Measurements from ENCODE around the gene SEMA5B. TPM values are rescaled to one million over a fixed set of nuclear protein-coding genes. Genes with fewer than 3 reads are reported as not detected.

SEMA5B gene
- total RNA-seq, 2 donors from 2014 or later = 0.14 to 3.2 TPM

GRCh38 chr3:123058505-123058904 is 30.9 kb upstream of the SEMA5B start:
- no peak for ATAC-seq (ENCODE audit: insufficient number of reproducible peaks, low FRiP score, low read depth)
- H3K36me3 ChIP-seq = no peaks in the 10 kb centered on the region
- no peaks in the 10 kb centered on the region for H3K27me3 ChIP-seq (replicated peaks; ENCODE audit: insufficient read depth)
- no peak overlapping the region for H3K4me3 ChIP-seq
- DNase-seq (ENCODE audit: low spot score) = no peak
- no peak for TF ChIP-seq CTCF (IDR thresholded peaks at IDR 0.05)
- H3K27ac ChIP-seq = no peak overlapping the region
- peaks cover 8 to 19% of the 10 kb centered on the region in 2 donors for H3K4me1 ChIP-seq (ENCODE audit: control insufficient read depth in 1 of 2, low read depth in 2 of 2)
- H3K9me3 ChIP-seq = no peaks in the 10 kb centered on the region

- Histone ChIP-seq H3K27ac (no peak overlapping the region), H3K4me1 (ENCODE audit: control insufficient read depth in 1 of 2, low read depth in 2 of 2) (peaks cover 8 to 43% of the 10 kb centered on the region in 2 donors), H3K4me3 (no peak overlapping the region), H3K9me3 (no peaks in the 10 kb centered on the region), H3K36me3 (no peaks in the 10 kb centered on the region), H3K27me3 (replicated peaks; ENCODE audit: insufficient read depth) (no peaks in the 10 kb centered on the region)
- ATAC-seq (ENCODE audit: insufficient number of reproducible peaks, low FRiP score, low read depth) (no peak), DNase-seq (ENCODE audit: low spot score) (no peak)
- no peak for TF ChIP-seq CTCF (IDR thresholded peaks at IDR 0.05)
Observed at GRCh38 chr3:123055352-123055751, 27.8 kb upstream of the SEMA5B start.

- Histone ChIP-seq H3K27ac (peak overlapping the region in 1 of 2 donors; percentile 71), H3K36me3 (no peaks in the 10 kb centered on the region), H3K4me3 (no peak overlapping the region), H3K9me3 (no peaks in the 10 kb centered on the region), H3K4me1 (ENCODE audit: control insufficient read depth in 1 of 2, low read depth in 2 of 2) (peaks cover 8 to 43% of the 10 kb centered on the region in 2 donors), H3K27me3 (replicated peaks; ENCODE audit: insufficient read depth) (no peaks in the 10 kb centered on the region)
- ATAC-seq (ENCODE audit: insufficient number of reproducible peaks, low FRiP score, low read depth) (no peak), DNase-seq (ENCODE audit: low spot score) (no peak)
- no peak for TF ChIP-seq CTCF (IDR thresholded peaks at IDR 0.05)
Observed at GRCh38 chr3:123054931-123055330, 27.4 kb upstream of the SEMA5B start.

GRCh38 chr3:123054109-123054778 is 26.7 kb upstream of the SEMA5B start:
- Histone ChIP-seq H3K36me3 (no peaks in the 10 kb centered on the region), H3K4me3 (no peak overlapping the region), H3K4me1 (ENCODE audit: control insufficient read depth in 1 of 2, low read depth in 2 of 2) (peaks cover 8 to 43% of the 10 kb centered on the region in 2 donors), H3K27ac (peak overlapping the region; percentile 15 to 71), H3K27me3 (replicated peaks; ENCODE audit: insufficient read depth) (no peaks in the 10 kb centered on the region), H3K9me3 (no peaks in the 10 kb centered on the region)
- no peak for ATAC-seq (ENCODE audit: insufficient number of reproducible peaks, low FRiP score, low read depth)
- TF ChIP-seq CTCF (IDR thresholded peaks at IDR 0.05) = no peak
- no peak for DNase-seq (ENCODE audit: low spot score)

GRCh38 chr3:123053107-123053506 is 25.5 kb upstream of the SEMA5B start:
- ATAC-seq (ENCODE audit: insufficient number of reproducible peaks, low FRiP score, low read depth) (no peak), DNase-seq (ENCODE audit: low spot score) (no peak)
- Histone ChIP-seq H3K4me3 (no peak overlapping the region), H3K27ac (peak overlapping the region; percentile 15 to 71), H3K9me3 (no peaks in the 10 kb centered on the region), H3K4me1 (ENCODE audit: control insufficient read depth in 1 of 2, low read depth in 2 of 2) (peaks cover 8 to 49% of the 10 kb centered on the region in 2 donors), H3K27me3 (replicated peaks; ENCODE audit: insufficient read depth) (no peaks in the 10 kb centered on the region), H3K36me3 (no peaks in the 10 kb centered on the region)
- TF ChIP-seq CTCF (IDR thresholded peaks at IDR 0.05) = no peak

All from thoracic aorta (tissue), 2 donors.